Nephron (organoid): Measurements from ENCODE around the gene WASHC4.
A peak's percentile ranks its signal among the peaks of the same experiment; 100 is the strongest.
"Not testable (repeated sequence)": the region's sequence is repeated elsewhere in the genome, so short reads cannot be mapped to it uniquely, and the experiment has no call there.

Experiments
- H3K27ac Mint-ChIP-seq, 3 experiments: 2 replicates each; pipeline ENCODE4 v1.8.0; 2020; ENCODE audit warnings: mixed read lengths in 3 of 3, mild to moderate bottlenecking in 2 of 3, moderate library complexity in 1 of 3
- H3K27me3 Mint-ChIP-seq: 2 replicates; pipeline ENCODE4 v1.8.0; 2021; ENCODE audit warnings: low read depth, mild to moderate bottlenecking, moderate library complexity, mixed read lengths
- H3K36me3 Mint-ChIP-seq: 2 replicates; pipeline ENCODE4 v1.8.0; 2020; ENCODE audit warnings: low read depth, mixed read lengths
- H3K4me1 Mint-ChIP-seq: 2 replicates; pipeline ENCODE4 v1.8.0; 2020; ENCODE audit warnings: mixed read lengths
- H3K4me3 Mint-ChIP-seq, 3 experiments: 2 replicates each; pipeline ENCODE4 v1.8.0; 2020; ENCODE audit warnings: mild to moderate bottlenecking in 3 of 3, mixed read lengths in 3 of 3, moderate library complexity in 2 of 3
- H3K9me3 Mint-ChIP-seq: 2 replicates; pipeline ENCODE4 v1.8.0; 2020; ENCODE audit warnings: mixed read lengths
- TF ChIP-seq, protein P1 (sequence below), 3 experiments: fragments of 200-600 bp; sonication (generic); IDR thresholded peaks; one replicate each; pipeline ENCODE4 v1.5.0; 2021; ENCODE audit warnings: antibody characterized with exemption in 3 of 3; ENCODE audit not compliant: unreplicated experiment in 3 of 3

The WASHC4 gene

GRCh38 chr12:105089817-105090216 is 17.7 kb upstream of the WASHC4 start:
- no peak overlapping the region for H3K4me3 Mint-ChIP-seq
- no peaks in the 10 kb centered on the region for H3K4me1 Mint-ChIP-seq
- TF ChIP-seq, protein P1, sequence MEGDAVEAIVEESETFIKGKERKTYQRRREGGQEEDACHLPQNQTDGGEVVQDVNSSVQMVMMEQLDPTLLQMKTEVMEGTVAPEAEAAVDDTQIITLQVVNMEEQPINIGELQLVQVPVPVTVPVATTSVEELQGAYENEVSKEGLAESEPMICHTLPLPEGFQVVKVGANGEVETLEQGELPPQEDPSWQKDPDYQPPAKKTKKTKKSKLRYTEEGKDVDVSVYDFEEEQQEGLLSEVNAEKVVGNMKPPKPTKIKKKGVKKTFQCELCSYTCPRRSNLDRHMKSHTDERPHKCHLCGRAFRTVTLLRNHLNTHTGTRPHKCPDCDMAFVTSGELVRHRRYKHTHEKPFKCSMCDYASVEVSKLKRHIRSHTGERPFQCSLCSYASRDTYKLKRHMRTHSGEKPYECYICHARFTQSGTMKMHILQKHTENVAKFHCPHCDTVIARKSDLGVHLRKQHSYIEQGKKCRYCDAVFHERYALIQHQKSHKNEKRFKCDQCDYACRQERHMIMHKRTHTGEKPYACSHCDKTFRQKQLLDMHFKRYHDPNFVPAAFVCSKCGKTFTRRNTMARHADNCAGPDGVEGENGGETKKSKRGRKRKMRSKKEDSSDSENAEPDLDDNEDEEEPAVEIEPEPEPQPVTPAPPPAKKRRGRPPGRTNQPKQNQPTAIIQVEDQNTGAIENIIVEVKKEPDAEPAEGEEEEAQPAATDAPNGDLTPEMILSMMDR (IDR thresholded peaks at IDR 0.05; ENCODE audit: unreplicated experiment in 3 of 3) = no peak
- no peaks in the 10 kb centered on the region for H3K36me3 Mint-ChIP-seq
- peaks cover 35% of the 10 kb centered on the region for H3K27me3 Mint-ChIP-seq
- H3K27ac Mint-ChIP-seq = no peak overlapping the region
- H3K9me3 Mint-ChIP-seq = peaks cover 13% of the 10 kb centered on the region

DNA sequence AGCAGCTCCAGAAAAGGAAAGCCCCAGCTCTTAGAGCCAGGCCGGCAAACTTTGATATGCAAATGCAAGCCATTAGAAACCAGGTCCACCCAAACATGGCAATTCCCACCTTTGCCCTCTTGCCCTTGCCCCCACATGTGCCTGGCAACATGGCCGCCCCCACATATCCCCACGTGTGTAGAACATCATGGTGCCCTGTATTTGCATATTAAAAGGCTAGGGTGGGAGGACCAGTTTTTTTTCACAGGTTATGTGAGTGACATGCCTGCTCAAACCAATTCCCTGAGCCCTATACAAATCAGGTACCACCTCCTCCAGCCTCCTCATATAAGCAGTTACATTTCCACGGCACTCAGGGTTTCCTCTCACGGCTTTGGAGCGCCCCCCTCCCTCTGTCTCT is 17.2 kb upstream of the WASHC4 start:
- TF ChIP-seq, protein P1 (IDR thresholded peaks at IDR 0.05; ENCODE audit: unreplicated experiment in 3 of 3) = no peak
- no peaks in the 10 kb centered on the region for H3K4me1 Mint-ChIP-seq
- H3K27me3 Mint-ChIP-seq = peaks cover 34% of the 10 kb centered on the region
- no peak overlapping the region for H3K27ac Mint-ChIP-seq
- peaks cover 17% of the 10 kb centered on the region for H3K9me3 Mint-ChIP-seq
- no peaks in the 10 kb centered on the region for H3K36me3 Mint-ChIP-seq
- no peak overlapping the region for H3K4me3 Mint-ChIP-seq

- Mint-ChIP-seq H3K27ac (no peak overlapping the region), H3K27me3 (peaks cover 34% of the 10 kb centered on the region)
- TF ChIP-seq, protein P1 (IDR thresholded peaks at IDR 0.05; ENCODE audit: unreplicated experiment in 3 of 3) = no peak
Observed at GRCh38 chr12:105091476-105092206, 15.9 kb upstream of the WASHC4 start.

GRCh38 chr12:105092336-105092735 is 15.2 kb upstream of the WASHC4 start:
- H3K4me3 Mint-ChIP-seq = peak overlapping the region in 1 of 3 experiments; percentile 21
- H3K27ac Mint-ChIP-seq = no peak overlapping the region
- no peaks in the 10 kb centered on the region for H3K4me1 Mint-ChIP-seq
- TF ChIP-seq, protein P1 (IDR thresholded peaks at IDR 0.05; ENCODE audit: unreplicated experiment in 3 of 3) = no peak
- H3K36me3 Mint-ChIP-seq = peaks cover 6% of the 10 kb centered on the region
- H3K9me3 Mint-ChIP-seq = peaks cover 23% of the 10 kb centered on the region
- H3K27me3 Mint-ChIP-seq = peaks cover 34% of the 10 kb centered on the region

More at GRCh38 chr12:105091476-105092206, 15.9 kb upstream of the WASHC4 start:
- H3K9me3 Mint-ChIP-seq = peaks cover 21% of the 10 kb centered on the region
- H3K4me3 Mint-ChIP-seq = no peak overlapping the region
- H3K4me1 Mint-ChIP-seq = no peaks in the 10 kb centered on the region
- H3K36me3 Mint-ChIP-seq = peaks cover 6% of the 10 kb centered on the region

DNA sequence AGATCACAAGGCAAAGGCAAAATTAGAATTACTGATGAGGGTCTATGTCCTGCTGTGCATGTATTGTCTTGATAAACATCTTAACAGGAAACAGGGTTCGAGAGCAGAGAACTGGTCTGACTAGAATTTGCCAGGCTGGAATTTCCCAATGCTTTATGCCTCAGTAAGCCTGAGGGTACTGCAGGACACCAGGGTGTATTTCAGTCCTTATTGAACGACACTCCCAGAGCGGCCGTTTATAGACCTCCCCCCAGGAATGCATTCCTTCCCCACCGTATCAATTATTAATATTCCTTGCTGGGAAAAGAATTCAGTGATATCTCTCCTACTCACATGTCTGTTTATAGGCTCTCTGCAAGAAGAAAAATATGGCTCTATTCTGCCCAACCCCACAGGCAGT is 12.2 kb upstream of the WASHC4 start:
- H3K36me3 Mint-ChIP-seq, H3K4me3 Mint-ChIP-seq, H3K4me1 Mint-ChIP-seq, H3K27ac Mint-ChIP-seq: not testable (repeated sequence)
- peaks cover 25% of the 10 kb centered on the region for H3K27me3 Mint-ChIP-seq
- peaks cover 41% of the 10 kb centered on the region for H3K9me3 Mint-ChIP-seq

DNA sequence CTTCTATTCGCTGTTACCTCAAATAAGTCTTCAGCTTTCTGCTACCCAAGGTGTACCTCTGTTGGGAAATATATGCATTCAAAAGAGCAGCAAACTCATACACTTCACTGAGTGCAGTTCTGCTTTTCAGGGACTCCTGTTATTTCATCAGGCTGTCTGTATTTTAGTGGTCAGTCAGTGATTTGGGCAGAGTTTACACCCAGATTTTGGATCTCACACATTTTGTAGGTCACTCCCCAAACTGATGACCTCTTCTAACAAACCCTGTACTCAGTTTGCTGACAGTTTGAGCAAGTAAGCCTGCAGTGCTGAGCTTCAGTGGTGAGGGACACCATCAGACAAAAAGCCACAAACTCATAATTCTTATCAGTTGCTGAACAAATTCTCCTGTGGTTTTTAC is 8.2 kb upstream of the WASHC4 start:
- Mint-ChIP-seq H3K27me3 (no peaks in the 10 kb centered on the region), H3K4me1 (peaks cover 4% of the 10 kb centered on the region), H3K9me3 (peaks cover 35% of the 10 kb centered on the region), H3K4me3 (no peak overlapping the region), H3K36me3 (peaks cover 6% of the 10 kb centered on the region), H3K27ac (no peak overlapping the region)
- TF ChIP-seq, protein P1 (IDR thresholded peaks at IDR 0.05; ENCODE audit: unreplicated experiment in 3 of 3) = no peak
